DOHH2 (cell line): ENCODE results near the gene ARHGEF9.
A peak's percentile ranks its signal among the peaks of the same experiment; 100 is the strongest.

ENCODE experiments used
- H3F3A ChIP-seq: fragments of 200-600 bp; sonication (generic), shearing (Covaris generic); 2 replicates; pipeline ENCODE4 v1.6.0; 2016; ENCODE audit warnings: antibody characterized with exemption, mild to moderate bottlenecking; ENCODE audit not compliant: control insufficient read depth, insufficient read depth
- H3K27ac ChIP-seq: fragments of 200-600 bp; sonication (generic); 2 replicates; pipeline ENCODE4 v1.5.1; 2014; ENCODE audit warnings: low read depth, mild to moderate bottlenecking, low read length, moderate library complexity
- H3K27me3 ChIP-seq: fragments of 200-600 bp; sonication (generic); 2 replicates; pipeline ENCODE4 v1.6.1; 2014; ENCODE audit warnings: mild to moderate bottlenecking, low read length, mixed read lengths; ENCODE audit not compliant: control insufficient read depth
- H3K36me3 ChIP-seq: fragments of 200-600 bp; sonication (generic); 2 replicates; pipeline ENCODE4 v1.6.1; 2014; ENCODE audit warnings: mild to moderate bottlenecking, low read length, moderate library complexity, mixed read lengths; ENCODE audit not compliant: control insufficient read depth
- H3K4me1 ChIP-seq: fragments of 200-600 bp; sonication (generic); 2 replicates; pipeline ENCODE4 v1.6.1; 2014; ENCODE audit warnings: mild to moderate bottlenecking, low read length, mixed read lengths; ENCODE audit not compliant: control insufficient read depth
- H3K4me2 ChIP-seq: fragments of 200-600 bp; sonication (generic); 2 replicates; pipeline ENCODE4 v1.6.0; 2014; ENCODE audit warnings: mild to moderate bottlenecking, low read length, moderate library complexity
- H3K4me3 ChIP-seq: fragments of 200-600 bp; sonication (generic); 2 replicates; pipeline ENCODE4 v1.5.1; 2014; ENCODE audit warnings: mild to moderate bottlenecking, low read length, mixed read lengths
- H3K79me2 ChIP-seq: fragments of 200-600 bp; sonication (generic); 2 replicates; pipeline ENCODE4 v1.6.1; 2014; ENCODE audit warnings: mild to moderate bottlenecking, low read length, mixed read lengths; ENCODE audit not compliant: control insufficient read depth
- H3K9me2 ChIP-seq: fragments of 200-600 bp; sonication (generic); replicated peaks from 2 replicates; pipeline ENCODE4 v1.6.1; 2014; ENCODE audit warnings: mild to moderate bottlenecking, low read length, mixed read lengths; ENCODE audit not compliant: control insufficient read depth
- H3K9me3 ChIP-seq: fragments of 200-600 bp; sonication (generic); 2 replicates; pipeline ENCODE4 v1.6.1; 2014; ENCODE audit warnings: antibody characterized with exemption, low read length, mixed read lengths; ENCODE audit not compliant: control insufficient read depth, insufficient read depth
- H4K20me1 ChIP-seq: fragments of 200-600 bp; sonication (generic); 2 replicates; pipeline ENCODE4 v1.6.0; 2014; ENCODE audit warnings: low read depth, mild to moderate bottlenecking, antibody characterized with exemption, low read length, moderate library complexity; ENCODE audit not compliant: control insufficient read depth, insufficient read depth
- CTCF ChIP-seq: fragments of 200-600 bp; sonication (generic); IDR thresholded peaks from one replicate; pipeline ENCODE4 v1.5.1; 2014; ENCODE audit warnings: antibody characterized with exemption, mild to moderate bottlenecking, low read depth, low read length; ENCODE audit not compliant: poor library complexity, severe bottlenecking
- EZH2phosphoT487 ChIP-seq: fragments of 200-600 bp; sonication (generic); IDR thresholded peaks from 2 replicates; pipeline ENCODE4 v1.6.1; 2017; ENCODE audit warnings: borderline replicate concordance, mild to moderate bottlenecking, antibody characterized with exemption, low read length, moderate library complexity, mixed read lengths

Gene ARHGEF9

GRCh38 chrX:63743596-63743995, 41.4 kb downstream of the ARHGEF9 start:
- peaks cover 62% of the 10 kb centered on the region for H3K79me2 ChIP-seq

GRCh38 chrX:63740382-63740781, 44.6 kb downstream of the ARHGEF9 start:
- Histone ChIP-seq H3K4me1 (peaks cover 23% of the 10 kb centered on the region), H3F3A (no peaks in the 10 kb centered on the region), H3K4me3 (no peak overlapping the region), H3K9me3 (no peaks in the 10 kb centered on the region), H3K27me3 (no peaks in the 10 kb centered on the region), H3K9me2 (no peaks in the 10 kb centered on the region), H3K4me2 (no peak overlapping the region), H4K20me1 (no peaks in the 10 kb centered on the region), H3K27ac (no peak overlapping the region), H3K36me3 (no peaks in the 10 kb centered on the region), H3K79me2 (peaks cover 41% of the 10 kb centered on the region)
- no peak for TF ChIP-seq EZH2phosphoT487
- no peak for TF ChIP-seq CTCF

More at GRCh38 chrX:63743596-63743995, 41.4 kb downstream of the ARHGEF9 start:
- TF ChIP-seq EZH2phosphoT487 (no peak), CTCF (no peak)
- Histone ChIP-seq H3F3A (no peaks in the 10 kb centered on the region), H3K4me1 (peaks cover 39% of the 10 kb centered on the region), H3K9me3 (no peaks in the 10 kb centered on the region), H3K27me3 (no peaks in the 10 kb centered on the region), H3K27ac (peak overlapping the region; percentile 26; the same call in 1 of the 2 replicates), H3K4me2 (peak overlapping the region; percentile 59), H3K4me3 (peak overlapping the region; percentile 38; the same call in 1 of the 2 replicates), H4K20me1 (no peaks in the 10 kb centered on the region), H3K9me2 (no peaks in the 10 kb centered on the region), H3K36me3 (no peaks in the 10 kb centered on the region)

- H3K27ac ChIP-seq = no peak overlapping the region
- H3K36me3 ChIP-seq = no peaks in the 10 kb centered on the region
- H3F3A ChIP-seq = no peaks in the 10 kb centered on the region
- H3K4me3 ChIP-seq = no peak overlapping the region
- H3K27me3 ChIP-seq = no peaks in the 10 kb centered on the region
- H4K20me1 ChIP-seq = no peaks in the 10 kb centered on the region
- peaks cover 36% of the 10 kb centered on the region for H3K79me2 ChIP-seq
- peaks cover 18% of the 10 kb centered on the region for H3K4me1 ChIP-seq
- no peak for TF ChIP-seq CTCF
- no peak for TF ChIP-seq EZH2phosphoT487
- no peaks in the 10 kb centered on the region for H3K9me2 ChIP-seq
- H3K9me3 ChIP-seq = no peaks in the 10 kb centered on the region
- no peak overlapping the region for H3K4me2 ChIP-seq
Measured at GRCh38 chrX:63739885-63740284, 45.1 kb downstream of the ARHGEF9 start.
